ENCODE measurements around the gene ETV6. TPM values are rescaled to one million over a fixed set of nuclear protein-coding genes. Genes with fewer than 3 reads are reported as not detected.

The ETV6 gene
- total RNA-seq, 1 experiment from 2014 or later: 2.2 TPM

GRCh38 chr12:11641522-11641921 is 8.0 kb upstream of the ETV6 start:
- no peak for DNase-seq (ENCODE audit: extremely low read depth, low read depth)

- DNase-seq (ENCODE audit: extremely low read depth, low read depth): no peak
Measured at GRCh38 chr12:11642785-11643184, 6.7 kb upstream of the ETV6 start.

- DNase-seq (ENCODE audit: extremely low read depth, low read depth): no peak
Measured at GRCh38 chr12:11645391-11645790, 4.1 kb upstream of the ETV6 start.

- DNase-seq (ENCODE audit: extremely low read depth, low read depth): peak; percentile 62
Measured at GRCh38 chr12:11648514-11649412, 711 bp upstream of the ETV6 start.

GRCh38 chr12:11650286-11651281 is 1.1 kb downstream of the ETV6 start:
- DNase-seq (ENCODE audit: extremely low read depth, low read depth): peak; percentile 1

GRCh38 chr12:11651381-11651780 is 1.9 kb downstream of the ETV6 start:
- DNase-seq (ENCODE audit: extremely low read depth, low read depth): no peak

GRCh38 chr12:11651785-11652184 is 2.3 kb downstream of the ETV6 start:
- DNase-seq (ENCODE audit: extremely low read depth, low read depth): no peak

- no peak for DNase-seq (ENCODE audit: extremely low read depth, low read depth)
Measured at GRCh38 chr12:11652351-11653040, 3.0 kb downstream of the ETV6 start.

- DNase-seq (ENCODE audit: extremely low read depth, low read depth): no peak
Measured at GRCh38 chr12:11653215-11653753, 3.8 kb downstream of the ETV6 start.

- no peak for DNase-seq (ENCODE audit: extremely low read depth, low read depth)
Measured at GRCh38 chr12:11654338-11654737, 4.9 kb downstream of the ETV6 start.

GRCh38 chr12:11654802-11655201 is 5.3 kb downstream of the ETV6 start:
- DNase-seq (ENCODE audit: extremely low read depth, low read depth): no peak

GRCh38 chr12:11655842-11656241 is 6.4 kb downstream of the ETV6 start:
- no peak for DNase-seq (ENCODE audit: extremely low read depth, low read depth)

GRCh38 chr12:11656550-11656949 is 7.1 kb downstream of the ETV6 start:
- DNase-seq (ENCODE audit: extremely low read depth, low read depth): no peak

- DNase-seq (ENCODE audit: extremely low read depth, low read depth): no peak
Measured at GRCh38 chr12:11657511-11657910, 8.0 kb downstream of the ETV6 start.

GRCh38 chr12:11658791-11659190 is 9.3 kb downstream of the ETV6 start:
- no peak for DNase-seq (ENCODE audit: extremely low read depth, low read depth)

GRCh38 chr12:11660624-11661023 is 11.2 kb downstream of the ETV6 start:
- no peak for DNase-seq (ENCODE audit: extremely low read depth, low read depth)

GRCh38 chr12:11661491-11662089 is 12.1 kb downstream of the ETV6 start:
- no peak for DNase-seq (ENCODE audit: extremely low read depth, low read depth)

- no peak for DNase-seq (ENCODE audit: extremely low read depth, low read depth)
Measured at GRCh38 chr12:11662369-11662768, 12.9 kb downstream of the ETV6 start.

- DNase-seq (ENCODE audit: extremely low read depth, low read depth): no peak
Measured at GRCh38 chr12:11663130-11663529, 13.7 kb downstream of the ETV6 start.

- no peak for DNase-seq (ENCODE audit: extremely low read depth, low read depth)
Measured at GRCh38 chr12:11664101-11664500, 14.6 kb downstream of the ETV6 start.

All from NCI-H460 (cell line).